NCI-H2081 treated with DMSO at 0.1 percent for 48 hours (cell line): Measurements from ENCODE around the gene CHDH.

Experiments
- DNase-seq: peaks from one replicate; lab custom pipeline; 2025; lab: John Stamatoyannopoulos, UW

Gene CHDH

DNA sequence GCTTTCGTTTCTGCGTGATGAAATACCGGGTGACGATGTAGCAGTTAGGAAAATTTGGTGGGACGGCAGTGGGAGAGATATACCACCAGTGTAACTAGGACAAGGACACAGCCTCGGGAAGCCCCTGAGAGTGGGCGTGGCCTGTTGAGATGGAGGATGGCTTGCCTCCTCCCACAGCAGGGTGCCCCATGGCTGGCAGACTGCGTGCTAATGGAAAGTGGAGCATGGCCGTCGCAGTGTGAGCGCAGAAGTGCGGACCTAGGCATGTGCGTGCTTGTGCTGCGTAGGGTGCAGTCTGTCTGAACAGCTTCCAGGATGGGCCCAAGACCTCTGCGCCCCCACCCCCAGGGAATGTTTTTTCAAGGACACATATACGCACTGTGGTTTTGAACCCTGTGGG lies 56.8 kb downstream of the CHDH start:
- DNase-seq: no peak

DNA sequence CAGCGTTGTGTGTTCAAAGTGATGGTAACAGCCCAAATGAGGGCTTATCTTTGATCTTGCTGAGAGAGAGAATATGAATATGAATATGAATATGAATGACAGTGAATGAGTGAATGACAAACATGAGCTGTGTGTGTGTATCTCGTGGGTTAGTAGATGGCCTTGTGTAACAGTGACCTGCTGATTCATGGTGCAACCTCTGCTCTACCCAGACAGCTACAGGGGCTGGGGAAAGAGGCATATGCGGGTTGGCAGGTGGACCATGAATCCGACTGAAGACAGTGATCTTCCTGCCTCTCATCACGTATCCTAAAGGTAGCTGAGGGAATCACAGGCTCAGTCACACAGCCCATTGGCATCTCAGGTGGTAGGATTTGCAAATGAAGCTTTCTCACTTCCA lies 58.2 kb downstream of the CHDH start:
- DNase-seq: no peak

DNA sequence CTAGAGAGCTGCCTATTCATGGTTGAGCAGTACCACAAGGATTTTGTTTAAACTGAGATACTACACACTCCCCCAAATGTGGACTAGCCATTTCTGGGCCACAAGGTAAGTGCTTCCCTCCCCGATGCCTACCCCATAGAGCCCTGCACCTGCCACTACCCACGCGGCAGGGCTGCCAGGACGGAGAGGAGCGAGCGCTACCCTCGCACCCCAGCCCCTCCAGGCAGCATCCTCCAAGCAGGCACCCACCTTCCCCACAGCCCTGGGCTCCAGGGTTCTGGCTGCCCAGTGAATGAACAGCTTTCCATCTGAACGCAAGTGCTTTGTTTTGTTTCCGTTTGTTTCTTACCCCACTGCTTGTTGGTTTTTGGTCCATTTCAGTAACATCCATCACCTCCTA lies 59.2 kb downstream of the CHDH start:
- DNase-seq: no peak

DNA sequence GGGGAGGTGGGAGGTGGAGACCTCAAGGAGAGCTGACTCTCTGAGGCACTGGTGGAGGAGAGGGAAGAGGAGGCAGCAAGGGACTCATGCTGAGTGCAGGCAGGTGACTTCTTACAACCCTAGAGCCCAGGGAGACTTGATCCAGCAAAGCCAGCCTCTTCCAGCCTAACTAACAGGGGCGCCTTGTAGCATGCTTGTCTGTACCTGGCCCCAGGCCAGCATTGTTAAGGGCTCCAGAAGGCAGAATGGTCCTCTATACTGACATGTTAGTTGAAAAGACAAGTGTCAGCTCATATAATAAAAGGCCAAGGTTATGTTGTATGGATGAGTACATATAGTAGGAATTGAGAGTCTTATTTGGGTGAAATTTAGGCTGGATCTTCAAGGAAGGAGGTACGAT lies 65.4 kb downstream of the CHDH start:
- no peak for DNase-seq

DNA sequence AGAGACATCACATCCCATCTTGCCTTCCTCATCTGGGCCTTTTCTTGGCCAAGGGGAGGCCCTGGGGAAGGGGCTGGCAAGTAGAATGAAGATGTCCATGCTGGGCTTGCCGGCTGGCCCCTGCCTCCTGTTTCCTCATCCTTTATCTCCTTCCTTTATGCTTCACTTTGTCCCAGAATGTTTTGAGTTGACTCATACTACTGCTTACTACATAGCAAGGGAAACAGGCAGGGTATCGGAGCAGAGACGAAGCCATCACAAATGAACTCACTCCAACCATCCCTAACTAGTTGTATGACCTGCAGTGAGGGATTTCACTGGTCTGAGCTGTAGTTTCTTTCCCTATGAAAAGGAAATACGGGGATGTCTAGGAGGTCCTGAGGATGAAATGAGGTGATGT lies 66.0 kb downstream of the CHDH start:
- no peak for DNase-seq

DNA sequence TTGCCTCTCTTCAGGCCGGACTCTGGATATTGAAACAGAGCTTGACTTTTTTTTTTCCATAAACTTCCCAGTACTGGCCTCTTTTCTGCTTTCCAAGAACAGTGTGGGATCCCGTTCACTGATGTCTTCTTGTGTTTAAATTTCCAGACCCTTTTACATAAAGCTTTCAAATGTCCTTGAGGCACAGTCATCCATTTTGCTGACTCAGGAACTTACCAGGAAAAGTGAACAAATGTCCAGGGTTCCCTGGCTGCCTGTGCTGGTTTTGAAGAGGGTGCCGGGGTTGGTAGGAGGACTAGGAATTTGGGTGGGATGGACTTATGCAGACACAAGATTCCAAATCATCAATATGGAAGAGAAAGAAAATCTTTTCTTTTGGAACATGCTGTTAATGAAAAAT lies 68.1 kb downstream of the CHDH start:
- DNase-seq: no peak

DNA sequence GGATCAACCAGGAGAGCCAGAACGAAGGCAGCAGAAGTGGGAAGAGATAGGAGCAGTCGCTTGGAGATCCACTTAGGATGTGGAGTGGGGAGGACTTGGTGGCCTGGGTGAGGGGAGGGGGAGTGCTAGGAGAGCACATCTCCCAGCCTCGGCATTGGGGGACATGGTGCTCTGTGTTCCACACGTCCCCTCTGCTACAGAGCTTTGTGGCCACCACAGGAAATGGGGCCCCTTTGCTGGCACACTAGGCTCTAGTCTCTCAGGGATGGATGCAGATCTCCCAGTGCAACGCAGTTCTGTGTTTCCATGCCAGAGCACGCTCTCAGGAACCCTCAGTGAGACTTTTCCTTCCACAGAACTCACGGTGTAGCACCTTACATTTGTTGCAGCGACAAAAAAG lies 68.8 kb downstream of the CHDH start:
- no peak for DNase-seq

DNA sequence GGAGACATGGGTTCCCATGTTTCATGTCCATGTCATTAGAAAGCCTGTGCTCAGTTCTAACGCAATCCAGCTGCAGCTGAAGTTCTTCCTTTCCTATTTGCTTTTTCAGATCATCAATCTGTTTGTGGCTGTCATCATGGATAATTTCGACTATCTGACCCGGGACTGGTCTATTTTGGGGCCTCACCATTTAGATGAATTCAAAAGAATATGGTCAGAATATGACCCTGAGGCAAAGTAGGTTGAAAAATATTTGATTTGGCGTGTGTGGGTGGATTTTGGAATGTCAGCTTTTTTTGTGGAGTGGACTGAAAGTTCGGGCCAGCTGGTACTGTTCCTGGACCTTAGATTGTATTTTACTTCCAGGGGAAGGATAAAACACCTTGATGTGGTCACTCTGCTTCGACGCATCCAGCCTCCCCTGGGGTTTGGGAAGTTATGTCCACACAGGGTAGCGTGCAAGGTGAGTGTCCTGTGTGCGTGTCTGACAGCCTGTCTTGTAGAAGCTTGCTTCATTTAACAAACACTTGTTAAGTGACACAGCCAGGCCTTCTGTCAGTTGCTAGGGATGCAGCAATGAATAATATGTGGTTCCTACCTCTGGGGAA lies 69.6 kb downstream of the CHDH start:
- DNase-seq: no peak

DNA sequence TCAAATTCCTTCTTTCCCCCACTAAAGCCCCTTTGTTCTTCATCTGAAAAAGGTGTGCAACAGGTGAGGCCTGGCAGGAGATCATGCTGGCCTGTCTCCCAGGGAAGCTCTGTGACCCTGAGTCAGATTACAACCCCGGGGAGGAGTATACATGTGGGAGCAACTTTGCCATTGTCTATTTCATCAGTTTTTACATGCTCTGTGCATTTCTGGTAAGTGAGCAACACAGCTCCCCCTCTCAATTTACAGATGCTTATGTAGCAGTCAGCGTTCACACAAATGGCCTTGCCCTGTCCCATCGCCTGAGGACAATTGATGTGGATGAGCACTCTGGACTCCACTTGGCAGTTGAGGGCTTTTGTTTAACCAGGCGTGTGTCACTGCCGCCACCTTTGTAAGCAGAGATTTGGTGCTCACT lies 70.4 kb downstream of the CHDH start:
- no peak for DNase-seq

DNA sequence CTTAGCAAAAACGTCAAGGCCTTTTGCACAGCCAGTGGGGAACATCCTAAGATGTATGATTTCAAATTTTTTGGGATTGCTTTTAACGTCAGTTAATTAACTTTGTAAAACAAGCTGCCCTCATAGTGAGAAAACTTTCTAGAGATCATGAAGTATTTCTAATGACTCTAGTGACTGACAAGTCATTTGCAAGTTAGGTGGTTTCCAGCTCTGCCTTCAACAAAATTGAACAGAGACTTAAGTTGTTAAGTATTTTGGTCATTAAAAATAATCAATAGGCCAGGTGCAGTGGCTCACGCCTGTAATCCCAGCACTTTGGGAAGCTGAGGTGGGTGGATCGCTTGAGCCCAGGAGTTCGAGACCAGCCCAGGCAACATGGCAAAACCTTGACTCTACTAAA lies 71.2 kb downstream of the CHDH start:
- no peak for DNase-seq

DNA sequence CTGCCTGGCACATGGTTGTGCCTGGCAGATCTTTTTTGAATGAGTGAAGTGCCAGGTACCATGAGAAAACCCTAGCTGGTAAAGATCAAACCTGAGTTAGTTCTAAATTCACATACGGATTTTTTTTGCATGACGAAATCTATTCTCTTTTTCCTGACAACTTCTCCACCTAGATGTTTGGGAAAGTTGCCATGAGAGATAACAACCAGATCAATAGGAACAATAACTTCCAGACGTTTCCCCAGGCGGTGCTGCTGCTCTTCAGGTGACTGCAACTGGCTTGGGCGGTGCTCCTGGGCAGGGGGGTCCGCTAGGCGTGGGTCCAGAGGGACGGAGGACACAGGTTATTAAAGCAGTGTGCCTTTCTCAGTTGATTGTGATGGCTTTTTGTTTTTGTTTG lies 71.8 kb downstream of the CHDH start:
- no peak for DNase-seq

DNA sequence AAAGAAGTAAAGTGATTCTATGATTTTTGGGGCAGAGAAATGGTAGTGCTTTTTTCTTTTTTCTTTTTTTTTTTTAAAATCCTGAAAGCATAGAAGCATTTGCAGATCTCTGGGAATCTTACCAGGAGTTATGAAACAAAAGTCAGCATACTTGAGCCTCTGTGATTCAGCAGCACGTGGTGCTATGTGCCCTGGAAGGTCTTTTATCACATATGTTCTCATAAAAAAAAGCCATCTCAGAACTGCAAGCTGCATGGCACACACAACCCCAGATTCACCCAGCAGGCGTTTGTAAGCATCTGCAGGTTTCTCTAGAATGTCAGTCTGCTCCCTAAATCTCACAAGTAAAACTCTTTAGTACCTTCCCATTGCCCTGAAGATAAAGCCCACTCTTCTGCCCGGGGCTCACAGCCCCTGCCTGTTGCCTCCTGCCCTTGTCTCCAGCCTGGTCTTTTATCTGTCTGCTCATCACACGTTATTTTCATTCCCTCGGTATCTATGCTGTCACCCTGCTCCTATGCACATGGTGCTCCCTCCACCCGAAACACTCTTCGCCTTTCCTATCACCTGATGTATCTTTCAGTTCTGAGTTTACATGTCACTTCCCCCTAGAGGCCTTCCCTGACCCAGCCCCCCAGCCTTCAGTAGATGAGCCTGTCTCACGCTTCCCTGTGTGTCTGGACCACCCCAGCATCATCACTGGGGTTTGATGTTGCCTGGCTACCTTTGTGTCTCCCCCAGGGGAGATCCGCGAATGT lies 72.4 kb downstream of the CHDH start:
- no peak for DNase-seq

DNA sequence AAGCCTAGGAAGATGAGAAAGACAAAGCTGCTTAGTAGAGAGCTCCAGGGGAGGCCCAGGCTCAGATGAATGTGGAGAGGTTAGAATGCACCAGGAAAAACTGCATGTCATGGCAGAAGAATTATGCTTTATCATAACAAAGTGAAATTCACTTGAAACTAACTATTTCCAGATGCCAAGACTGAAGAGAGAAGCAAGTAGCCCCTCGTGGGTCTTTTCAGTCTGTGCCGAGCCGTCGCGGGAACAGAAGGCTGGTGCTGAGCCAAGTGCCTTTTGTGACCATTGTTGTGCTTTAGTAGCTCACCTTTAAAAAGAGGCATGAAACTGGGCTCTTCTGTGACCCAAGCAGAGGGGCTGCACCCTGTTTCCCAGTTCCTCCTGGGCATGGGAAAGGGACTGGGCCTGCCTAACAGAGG lies 73.2 kb downstream of the CHDH start:
- DNase-seq: no peak

DNA sequence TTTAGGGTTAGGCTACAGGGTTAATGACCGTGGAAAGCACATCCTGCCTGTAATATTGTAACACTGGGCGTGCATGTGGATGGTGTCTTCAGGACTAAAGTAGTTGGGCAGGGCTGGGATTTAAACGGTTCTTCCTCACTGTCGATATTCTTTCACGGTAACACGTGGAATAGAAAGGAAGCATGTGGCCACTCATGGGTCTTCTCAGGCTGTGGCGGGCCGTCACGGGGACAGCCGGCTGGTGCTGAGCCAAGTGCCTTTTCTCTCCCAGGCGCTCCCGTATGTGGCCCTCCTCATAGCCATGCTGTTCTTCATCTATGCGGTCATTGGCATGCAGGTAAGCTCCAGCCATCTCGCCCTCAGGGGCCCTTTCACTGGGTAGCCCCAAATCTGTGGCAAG lies 73.7 kb downstream of the CHDH start:
- DNase-seq: no peak

DNA sequence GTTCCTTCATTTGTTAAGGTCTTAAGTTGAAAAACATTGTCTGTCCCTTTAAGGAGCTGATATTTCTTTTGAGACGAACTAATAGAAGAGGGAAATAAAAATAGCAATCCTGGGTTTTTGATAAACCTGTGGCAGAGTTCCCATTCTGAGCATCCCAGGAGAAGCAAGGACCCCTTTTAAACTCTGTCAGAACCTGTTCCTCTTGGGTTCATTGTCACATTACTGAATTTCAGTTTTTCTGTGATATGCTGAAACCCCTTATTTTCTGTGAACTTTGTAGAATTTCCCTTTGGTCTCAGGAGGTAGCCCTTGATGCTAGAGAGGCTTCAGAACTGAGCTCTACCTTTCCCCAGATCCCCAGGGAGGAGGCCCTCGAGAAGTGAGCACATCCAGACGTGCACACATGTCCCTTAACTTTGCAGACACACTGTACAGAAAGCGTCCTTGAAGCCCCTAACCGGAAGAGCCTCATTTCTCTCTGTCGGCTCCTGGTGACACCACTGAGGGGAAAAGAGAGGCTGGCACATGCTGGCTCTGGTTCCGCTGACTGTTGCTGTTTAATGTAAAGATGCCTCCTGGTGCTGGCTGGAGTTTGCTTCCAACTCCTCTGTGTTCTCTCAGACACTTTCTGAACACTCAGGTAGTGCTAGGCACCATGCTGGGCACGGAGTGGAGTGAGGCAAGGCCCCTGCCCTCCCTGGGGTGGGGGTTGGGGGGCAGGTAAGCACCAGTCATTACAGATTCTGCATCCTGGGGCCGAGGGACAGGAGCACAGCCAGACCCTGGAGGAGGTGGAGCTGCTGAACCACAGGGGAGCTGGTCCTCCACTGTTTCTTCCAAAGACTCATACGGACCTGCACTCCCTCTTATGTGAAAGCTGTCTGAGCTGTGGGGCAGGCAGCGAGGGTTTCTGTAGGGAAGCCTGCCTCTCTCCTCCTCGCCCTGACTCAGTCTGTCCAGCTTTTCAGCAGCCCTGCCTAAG lies 77.5 kb downstream of the CHDH start:
- DNase-seq: no peak

DNA sequence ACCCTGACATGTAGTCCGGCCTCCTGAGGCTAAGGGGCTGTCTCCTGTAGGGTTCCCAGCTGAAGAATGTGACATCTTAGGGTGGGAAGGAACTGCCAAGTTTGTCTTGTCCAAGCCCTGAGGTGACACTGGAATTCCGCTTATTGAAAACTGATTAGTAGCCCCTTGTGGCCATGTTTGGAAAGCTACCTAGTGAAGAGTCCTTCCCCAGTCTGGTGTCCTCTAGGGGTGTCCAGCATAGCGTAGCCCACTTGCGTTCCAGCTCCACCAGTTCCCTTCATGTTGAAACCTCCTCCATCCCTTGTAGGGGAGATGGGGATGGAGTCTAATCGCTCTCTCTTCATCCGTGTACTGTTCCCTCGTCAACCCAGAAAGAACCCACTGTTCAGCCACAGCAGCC lies 79.5 kb downstream of the CHDH start:
- no peak for DNase-seq

DNA sequence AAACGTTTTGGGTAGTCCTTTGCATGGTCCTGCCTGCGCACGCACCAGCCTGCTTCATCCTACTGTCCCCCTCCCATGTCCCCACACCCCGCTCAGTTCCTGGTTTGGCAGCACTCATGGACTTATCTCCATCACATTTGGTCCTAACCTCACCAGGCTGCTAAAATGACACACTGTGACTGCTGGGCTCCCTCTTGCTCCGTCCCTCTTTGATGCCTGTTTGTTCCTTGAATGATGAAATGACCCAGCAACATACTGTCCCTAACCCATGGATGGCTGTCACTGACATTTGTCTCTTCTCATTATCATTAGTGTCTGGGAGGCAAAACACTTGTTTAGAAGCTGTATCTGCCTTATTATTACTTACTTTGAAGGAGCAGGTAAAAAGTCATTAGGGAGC lies 80.5 kb downstream of the CHDH start:
- no peak for DNase-seq

DNA sequence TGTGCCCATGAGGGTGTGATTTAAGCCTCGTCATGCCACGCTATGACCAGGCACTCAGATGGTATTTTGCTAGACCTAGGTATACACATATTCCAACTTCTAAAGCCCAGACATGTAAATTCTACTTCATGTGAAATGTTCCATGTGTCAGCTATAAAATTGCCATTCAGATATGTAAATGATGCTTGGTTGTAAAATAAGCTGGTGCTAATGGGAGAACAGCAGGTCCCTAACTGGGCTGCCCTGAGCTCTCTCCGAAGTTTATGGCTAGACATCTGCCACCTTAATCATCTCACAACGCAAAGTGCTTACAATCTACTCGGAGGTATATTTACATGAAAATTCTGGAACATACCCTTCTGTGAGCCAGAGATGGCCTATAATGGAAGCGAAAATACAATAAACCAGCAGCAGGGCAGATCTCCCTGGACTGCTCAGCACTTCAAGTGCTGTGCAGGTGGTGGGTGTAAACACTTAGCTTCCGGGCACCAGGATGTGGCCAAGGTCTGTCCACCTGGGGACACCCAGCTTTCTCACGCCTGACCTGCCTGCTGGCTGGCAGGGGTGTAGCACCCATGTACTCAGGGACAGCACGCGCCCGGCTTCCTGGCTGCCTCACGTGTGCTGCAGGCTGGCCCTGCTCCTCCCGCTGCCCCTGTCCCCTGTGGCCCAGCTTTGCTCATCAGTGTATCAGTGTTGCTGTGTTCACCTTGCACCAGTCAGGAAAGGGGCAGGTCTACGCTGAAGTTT lies 82.0 kb downstream of the CHDH start:
- no peak for DNase-seq

DNA sequence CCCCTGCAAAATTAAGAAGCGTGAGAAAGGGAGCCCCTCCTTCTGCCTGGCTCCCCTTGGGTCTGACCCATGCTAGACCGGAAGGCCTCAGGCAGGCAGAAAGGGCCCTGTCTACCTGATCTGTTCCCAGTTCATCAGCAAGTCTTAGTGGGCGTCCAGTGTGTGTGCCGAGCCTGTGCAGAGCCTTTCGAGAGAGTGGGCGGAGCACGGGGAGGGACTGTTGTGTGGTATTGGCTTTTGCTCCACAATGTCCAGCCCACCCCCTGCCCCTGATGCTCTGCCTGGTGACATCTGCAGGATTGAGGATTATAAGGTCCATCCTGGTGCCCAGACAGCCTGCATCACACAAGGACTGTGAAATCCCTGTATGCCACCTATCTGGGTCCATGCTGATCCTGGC lies 82.9 kb downstream of the CHDH start:
- no peak for DNase-seq
